ENCODE measurements around the gene CYLD. TPM values are rescaled to one million over a fixed set of nuclear protein-coding genes. Genes with fewer than 3 reads are reported as not detected.

The CYLD gene
- total and polyA plus RNA-seq, 12 donors: 17.5 to 78.3 (median 48.7) TPM

DNA sequence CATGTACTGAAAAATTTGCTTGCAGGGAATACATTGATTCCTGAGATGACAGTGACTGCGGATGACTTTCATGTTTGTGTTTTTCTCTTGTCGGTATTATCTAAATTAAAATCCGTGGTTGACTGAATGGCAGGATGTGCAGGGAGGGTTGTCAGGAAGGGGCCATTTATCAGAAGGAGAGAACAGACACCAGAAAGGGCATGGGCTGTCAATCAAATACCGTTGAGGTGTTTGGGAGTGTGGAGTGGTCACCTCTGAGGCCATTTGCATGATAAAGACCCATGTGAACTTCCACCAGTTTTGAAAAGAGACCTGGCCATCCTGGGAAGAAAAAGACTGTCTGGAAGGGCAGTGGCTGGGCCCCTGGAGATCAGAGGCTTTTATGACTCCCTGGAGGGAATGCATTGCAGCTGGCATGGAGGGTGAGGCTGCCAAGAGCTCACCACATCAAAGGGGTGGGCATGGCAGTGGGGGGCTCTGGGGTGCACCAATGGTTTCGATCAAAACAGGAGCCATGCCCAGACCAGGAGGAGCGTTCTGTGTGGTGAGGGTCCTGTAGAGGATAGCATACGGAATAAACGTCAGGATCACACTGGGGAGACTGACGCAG, 67.1 kb downstream of the CYLD start:
- no peaks in the 10 kb centered on the region for H3K27me3 ChIP-seq
- no peak for TF ChIP-seq POLR2A (IDR thresholded peaks at IDR 0.05)
- TF ChIP-seq, protein P1, sequence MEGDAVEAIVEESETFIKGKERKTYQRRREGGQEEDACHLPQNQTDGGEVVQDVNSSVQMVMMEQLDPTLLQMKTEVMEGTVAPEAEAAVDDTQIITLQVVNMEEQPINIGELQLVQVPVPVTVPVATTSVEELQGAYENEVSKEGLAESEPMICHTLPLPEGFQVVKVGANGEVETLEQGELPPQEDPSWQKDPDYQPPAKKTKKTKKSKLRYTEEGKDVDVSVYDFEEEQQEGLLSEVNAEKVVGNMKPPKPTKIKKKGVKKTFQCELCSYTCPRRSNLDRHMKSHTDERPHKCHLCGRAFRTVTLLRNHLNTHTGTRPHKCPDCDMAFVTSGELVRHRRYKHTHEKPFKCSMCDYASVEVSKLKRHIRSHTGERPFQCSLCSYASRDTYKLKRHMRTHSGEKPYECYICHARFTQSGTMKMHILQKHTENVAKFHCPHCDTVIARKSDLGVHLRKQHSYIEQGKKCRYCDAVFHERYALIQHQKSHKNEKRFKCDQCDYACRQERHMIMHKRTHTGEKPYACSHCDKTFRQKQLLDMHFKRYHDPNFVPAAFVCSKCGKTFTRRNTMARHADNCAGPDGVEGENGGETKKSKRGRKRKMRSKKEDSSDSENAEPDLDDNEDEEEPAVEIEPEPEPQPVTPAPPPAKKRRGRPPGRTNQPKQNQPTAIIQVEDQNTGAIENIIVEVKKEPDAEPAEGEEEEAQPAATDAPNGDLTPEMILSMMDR (IDR thresholded peaks at IDR 0.05): no peak
- intact Hi-C loops (cut with DNase I): loop anchor here (5.0 to 10.0 kb wide), 3 partner anchors 114 to 784 kb away; partner anchors contain the start of genes CNEP1R1 (in 1 of the 2) and NOD2 (in 1 of the 2)
- DNase-seq: no peak
- H3K4me1 ChIP-seq (replicated peaks in 1 of 2): peaks cover 0 to 4% of the 10 kb centered on the region in 2 donors
- WGBS, 4 donors: 66 to 71% (median 68%) methylated on average over 9 of the region's 9 CpGs
- H3K36me3 ChIP-seq (replicated peaks in 1 of 2): no peaks in the 10 kb centered on the region
- no peak overlapping the region for H3K27ac ChIP-seq
- no peak overlapping the region for H3K4me3 ChIP-seq
- H3K9me3 ChIP-seq (replicated peaks in 1 of 3): no peaks in the 10 kb centered on the region

DNA sequence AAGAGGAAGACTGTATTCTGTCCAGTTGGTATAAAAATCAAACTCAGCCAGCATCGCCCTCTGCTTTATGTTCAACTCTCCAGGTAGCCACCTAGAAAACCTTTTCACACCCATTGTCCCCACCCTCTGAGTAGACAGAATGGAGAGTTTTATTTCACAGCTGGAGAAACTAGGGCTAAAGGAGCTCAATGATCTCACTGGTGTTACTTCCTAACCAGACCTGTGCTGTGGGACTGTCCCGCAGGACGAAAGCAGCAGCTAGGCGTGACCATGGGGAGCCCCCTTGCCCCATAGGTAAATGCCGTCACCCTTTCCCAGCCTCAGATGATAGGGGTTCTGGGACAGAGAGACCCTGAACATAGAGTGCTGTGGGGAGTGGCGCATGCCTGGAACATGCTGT, 67.7 kb downstream of the CYLD start:
- no peak for TF ChIP-seq POLR2A (IDR thresholded peaks at IDR 0.05)
- TF ChIP-seq, protein P1 (IDR thresholded peaks at IDR 0.05): no peak
- no peak for DNase-seq
- no peaks in the 10 kb centered on the region for H3K9me3 ChIP-seq (replicated peaks in 1 of 3)
- 92 to 98% (median 95%) methylated on average over 6 of the region's 6 CpGs for WGBS, 4 donors
- peaks cover 0 to 4% of the 10 kb centered on the region in 2 donors for H3K4me1 ChIP-seq (replicated peaks in 1 of 2)
- no peak overlapping the region for H3K27ac ChIP-seq
- intact Hi-C loops (cut with DNase I): loop anchor here (5.0 to 10.0 kb wide), 3 partner anchors 115 to 785 kb away; partner anchors contain the start of genes CNEP1R1 (in 1 of the 2) and NOD2 (in 1 of the 2)
- H3K36me3 ChIP-seq (replicated peaks in 1 of 2): no peaks in the 10 kb centered on the region
- no peaks in the 10 kb centered on the region for H3K27me3 ChIP-seq
- H3K4me3 ChIP-seq: no peak overlapping the region

DNA sequence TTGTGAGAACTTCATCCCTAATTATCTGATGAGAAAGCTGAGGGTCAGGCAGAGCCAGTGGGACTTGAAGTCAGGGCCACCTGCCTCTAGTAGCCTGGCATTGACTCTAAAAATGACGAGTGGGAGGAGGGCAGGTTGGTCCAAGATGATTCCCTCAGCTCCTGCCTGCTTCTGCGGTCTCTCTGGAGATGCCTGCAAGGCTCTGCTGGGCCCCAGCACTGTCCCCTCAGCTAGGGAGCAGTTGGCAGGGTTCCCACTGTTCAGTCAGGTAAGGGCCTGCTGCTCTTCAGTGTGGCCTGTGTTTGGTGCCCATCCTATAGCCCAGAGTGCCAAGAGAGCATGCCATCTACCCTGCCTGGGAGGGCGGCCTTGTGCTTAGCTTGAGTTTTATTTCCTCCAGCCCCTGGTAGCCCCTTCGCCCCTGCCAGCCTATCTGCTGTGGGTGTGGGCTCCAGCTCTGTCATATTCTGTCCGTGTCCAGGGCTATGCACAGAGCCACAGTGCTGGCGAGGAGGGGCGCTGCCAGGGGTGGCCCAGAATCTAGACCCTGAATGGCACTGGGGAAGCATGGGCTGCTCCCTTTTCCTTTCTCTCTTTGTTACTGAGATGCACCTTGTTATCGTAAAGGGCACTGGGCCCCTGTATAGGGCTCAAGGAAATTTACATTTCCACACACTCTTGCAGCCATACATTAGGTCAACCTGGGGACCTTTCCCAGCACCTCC, 68.5 kb downstream of the CYLD start:
- WGBS, 4 donors: 90 to 96% (median 92%) methylated on average over 6 to 8 of the region's 8 CpGs
- TF ChIP-seq, protein P1 (IDR thresholded peaks at IDR 0.05): no peak
- no peak for TF ChIP-seq POLR2A (IDR thresholded peaks at IDR 0.05)
- Histone ChIP-seq H3K9me3 (replicated peaks in 1 of 3) (no peaks in the 10 kb centered on the region), H3K4me1 (replicated peaks in 1 of 2) (peaks cover 0 to 4% of the 10 kb centered on the region in 2 donors), H3K27ac (no peak overlapping the region), H3K27me3 (no peaks in the 10 kb centered on the region), H3K4me3 (no peak overlapping the region), H3K36me3 (replicated peaks in 1 of 2) (no peaks in the 10 kb centered on the region)
- intact Hi-C loops (cut with DNase I): loop anchor here in 1 of 2 donors (10.0 kb wide), 1 partner anchor 436 kb away; no protein-coding TSS in a partner anchor
- no peak for DNase-seq

DNA sequence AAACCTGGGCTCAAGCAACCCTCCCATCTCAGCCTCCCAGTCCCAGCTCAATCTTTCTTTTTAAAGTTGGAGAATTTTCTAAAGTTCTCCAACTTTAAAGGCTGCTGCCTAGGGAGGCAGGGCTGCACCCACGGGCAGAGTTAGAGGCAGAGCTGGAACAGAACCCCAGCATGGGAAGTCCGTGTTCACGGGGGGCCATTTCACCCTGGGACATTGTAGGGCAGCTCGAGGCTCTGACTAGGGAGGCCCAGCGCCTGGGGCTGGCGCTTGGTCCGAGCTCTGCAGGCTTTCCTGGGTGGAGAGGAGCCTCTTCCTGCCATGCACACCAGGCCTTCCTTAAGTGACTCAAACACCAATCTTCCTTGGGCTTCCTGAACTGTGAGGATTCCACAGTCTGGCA, 70.2 kb downstream of the CYLD start:
- H3K27ac ChIP-seq: no peak overlapping the region
- TF ChIP-seq POLR2A (IDR thresholded peaks at IDR 0.05): no peak
- TF ChIP-seq, protein P1 (IDR thresholded peaks at IDR 0.05): no peak
- no peaks in the 10 kb centered on the region for H3K9me3 ChIP-seq (replicated peaks in 1 of 3)
- no peak for DNase-seq
- H3K36me3 ChIP-seq (replicated peaks in 1 of 2): no peaks in the 10 kb centered on the region
- H3K4me1 ChIP-seq (replicated peaks in 1 of 2): no peaks in the 10 kb centered on the region
- no peaks in the 10 kb centered on the region for H3K27me3 ChIP-seq
- WGBS, 4 donors: 84 to 89% (median 86%) methylated on average over 5 to 7 of the region's 7 CpGs
- intact Hi-C loops (cut with DNase I): loop anchor here in 1 of 2 donors (10.0 kb wide), 1 partner anchor 437 kb away; no protein-coding TSS in a partner anchor
- no peak overlapping the region for H3K4me3 ChIP-seq

All from adrenal gland (tissue), 12 donors.